ENCODE results near the gene MED15. TPM values are rescaled to one million over a fixed set of nuclear protein-coding genes. Genes with fewer than 3 reads are reported as not detected.

MED15 gene
- total and polyA plus RNA-seq, 10 of the 15 experiments (the other 5 are each of a cell fraction or from before 2014, with no cell fraction given) = 1.4 to 75.2 (median 26.9) TPM

DNA sequence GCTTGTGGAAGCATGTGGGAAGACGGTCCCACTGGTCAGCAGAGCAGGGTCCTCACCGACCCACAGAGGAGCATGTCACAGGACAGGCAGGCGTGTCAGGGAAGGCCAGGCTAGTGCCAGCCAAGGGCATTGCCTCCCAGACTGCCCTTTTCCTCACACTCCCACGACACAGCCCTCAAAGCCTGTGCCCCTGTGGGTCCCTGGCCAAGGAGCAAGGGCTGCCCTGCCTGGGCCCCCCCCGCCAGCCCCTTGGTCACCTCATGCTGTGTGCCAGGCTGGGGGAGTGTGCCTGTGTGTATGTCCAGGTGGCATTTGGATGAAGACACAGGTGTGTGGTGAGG is 74.7 kb downstream of the MED15 start (continued):
- TF ChIP-seq, protein P1, sequence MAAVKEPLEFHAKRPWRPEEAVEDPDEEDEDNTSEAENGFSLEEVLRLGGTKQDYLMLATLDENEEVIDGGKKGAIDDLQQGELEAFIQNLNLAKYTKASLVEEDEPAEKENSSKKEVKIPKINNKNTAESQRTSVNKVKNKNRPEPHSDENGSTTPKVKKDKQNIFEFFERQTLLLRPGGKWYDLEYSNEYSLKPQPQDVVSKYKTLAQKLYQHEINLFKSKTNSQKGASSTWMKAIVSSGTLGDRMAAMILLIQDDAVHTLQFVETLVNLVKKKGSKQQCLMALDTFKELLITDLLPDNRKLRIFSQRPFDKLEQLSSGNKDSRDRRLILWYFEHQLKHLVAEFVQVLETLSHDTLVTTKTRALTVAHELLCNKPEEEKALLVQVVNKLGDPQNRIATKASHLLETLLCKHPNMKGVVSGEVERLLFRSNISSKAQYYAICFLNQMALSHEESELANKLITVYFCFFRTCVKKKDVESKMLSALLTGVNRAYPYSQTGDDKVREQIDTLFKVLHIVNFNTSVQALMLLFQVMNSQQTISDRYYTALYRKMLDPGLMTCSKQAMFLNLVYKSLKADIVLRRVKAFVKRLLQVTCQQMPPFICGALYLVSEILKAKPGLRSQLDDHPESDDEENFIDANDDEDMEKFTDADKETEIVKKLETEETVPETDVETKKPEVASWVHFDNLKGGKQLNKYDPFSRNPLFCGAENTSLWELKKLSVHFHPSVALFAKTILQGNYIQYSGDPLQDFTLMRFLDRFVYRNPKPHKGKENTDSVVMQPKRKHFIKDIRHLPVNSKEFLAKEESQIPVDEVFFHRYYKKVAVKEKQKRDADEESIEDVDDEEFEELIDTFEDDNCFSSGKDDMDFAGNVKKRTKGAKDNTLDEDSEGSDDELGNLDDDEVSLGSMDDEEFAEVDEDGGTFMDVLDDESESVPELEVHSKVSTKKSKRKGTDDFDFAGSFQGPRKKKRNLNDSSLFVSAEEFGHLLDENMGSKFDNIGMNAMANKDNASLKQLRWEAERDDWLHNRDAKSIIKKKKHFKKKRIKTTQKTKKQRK (IDR thresholded peaks at IDR 0.05; ENCODE audit: low read depth, low read length) = no peak
- TF ChIP-seq, protein P2, sequence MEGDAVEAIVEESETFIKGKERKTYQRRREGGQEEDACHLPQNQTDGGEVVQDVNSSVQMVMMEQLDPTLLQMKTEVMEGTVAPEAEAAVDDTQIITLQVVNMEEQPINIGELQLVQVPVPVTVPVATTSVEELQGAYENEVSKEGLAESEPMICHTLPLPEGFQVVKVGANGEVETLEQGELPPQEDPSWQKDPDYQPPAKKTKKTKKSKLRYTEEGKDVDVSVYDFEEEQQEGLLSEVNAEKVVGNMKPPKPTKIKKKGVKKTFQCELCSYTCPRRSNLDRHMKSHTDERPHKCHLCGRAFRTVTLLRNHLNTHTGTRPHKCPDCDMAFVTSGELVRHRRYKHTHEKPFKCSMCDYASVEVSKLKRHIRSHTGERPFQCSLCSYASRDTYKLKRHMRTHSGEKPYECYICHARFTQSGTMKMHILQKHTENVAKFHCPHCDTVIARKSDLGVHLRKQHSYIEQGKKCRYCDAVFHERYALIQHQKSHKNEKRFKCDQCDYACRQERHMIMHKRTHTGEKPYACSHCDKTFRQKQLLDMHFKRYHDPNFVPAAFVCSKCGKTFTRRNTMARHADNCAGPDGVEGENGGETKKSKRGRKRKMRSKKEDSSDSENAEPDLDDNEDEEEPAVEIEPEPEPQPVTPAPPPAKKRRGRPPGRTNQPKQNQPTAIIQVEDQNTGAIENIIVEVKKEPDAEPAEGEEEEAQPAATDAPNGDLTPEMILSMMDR (IDR thresholded peaks at IDR 0.05 in 2 of 3, conservative IDR thresholded peaks at IDR 0.05 in 1 of 3; ENCODE audit: control insufficient read depth in 2 of 3, extremely low read depth in 1 of 3, insufficient read depth in 1 of 3, low read depth in 3 of 3, low read length in 3 of 3) = no peak
- TF ChIP-seq CHD1 (IDR thresholded peaks at IDR 0.05; ENCODE audit: low read depth, low read length) (no peak), ZNF622 (IDR thresholded peaks at IDR 0.05) (no peak), SMARCA5 (IDR thresholded peaks at IDR 0.05) (no peak), KLF5 (IDR thresholded peaks at IDR 0.05; ENCODE audit: partially characterized antibody) (no peak)
- TF ChIP-seq, protein P3, sequence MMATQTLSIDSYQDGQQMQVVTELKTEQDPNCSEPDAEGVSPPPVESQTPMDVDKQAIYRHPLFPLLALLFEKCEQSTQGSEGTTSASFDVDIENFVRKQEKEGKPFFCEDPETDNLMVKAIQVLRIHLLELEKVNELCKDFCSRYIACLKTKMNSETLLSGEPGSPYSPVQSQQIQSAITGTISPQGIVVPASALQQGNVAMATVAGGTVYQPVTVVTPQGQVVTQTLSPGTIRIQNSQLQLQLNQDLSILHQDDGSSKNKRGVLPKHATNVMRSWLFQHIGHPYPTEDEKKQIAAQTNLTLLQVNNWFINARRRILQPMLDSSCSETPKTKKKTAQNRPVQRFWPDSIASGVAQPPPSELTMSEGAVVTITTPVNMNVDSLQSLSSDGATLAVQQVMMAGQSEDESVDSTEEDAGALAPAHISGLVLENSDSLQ (IDR thresholded peaks at IDR 0.05) = no peak
- TF ChIP-seq, protein P4, sequence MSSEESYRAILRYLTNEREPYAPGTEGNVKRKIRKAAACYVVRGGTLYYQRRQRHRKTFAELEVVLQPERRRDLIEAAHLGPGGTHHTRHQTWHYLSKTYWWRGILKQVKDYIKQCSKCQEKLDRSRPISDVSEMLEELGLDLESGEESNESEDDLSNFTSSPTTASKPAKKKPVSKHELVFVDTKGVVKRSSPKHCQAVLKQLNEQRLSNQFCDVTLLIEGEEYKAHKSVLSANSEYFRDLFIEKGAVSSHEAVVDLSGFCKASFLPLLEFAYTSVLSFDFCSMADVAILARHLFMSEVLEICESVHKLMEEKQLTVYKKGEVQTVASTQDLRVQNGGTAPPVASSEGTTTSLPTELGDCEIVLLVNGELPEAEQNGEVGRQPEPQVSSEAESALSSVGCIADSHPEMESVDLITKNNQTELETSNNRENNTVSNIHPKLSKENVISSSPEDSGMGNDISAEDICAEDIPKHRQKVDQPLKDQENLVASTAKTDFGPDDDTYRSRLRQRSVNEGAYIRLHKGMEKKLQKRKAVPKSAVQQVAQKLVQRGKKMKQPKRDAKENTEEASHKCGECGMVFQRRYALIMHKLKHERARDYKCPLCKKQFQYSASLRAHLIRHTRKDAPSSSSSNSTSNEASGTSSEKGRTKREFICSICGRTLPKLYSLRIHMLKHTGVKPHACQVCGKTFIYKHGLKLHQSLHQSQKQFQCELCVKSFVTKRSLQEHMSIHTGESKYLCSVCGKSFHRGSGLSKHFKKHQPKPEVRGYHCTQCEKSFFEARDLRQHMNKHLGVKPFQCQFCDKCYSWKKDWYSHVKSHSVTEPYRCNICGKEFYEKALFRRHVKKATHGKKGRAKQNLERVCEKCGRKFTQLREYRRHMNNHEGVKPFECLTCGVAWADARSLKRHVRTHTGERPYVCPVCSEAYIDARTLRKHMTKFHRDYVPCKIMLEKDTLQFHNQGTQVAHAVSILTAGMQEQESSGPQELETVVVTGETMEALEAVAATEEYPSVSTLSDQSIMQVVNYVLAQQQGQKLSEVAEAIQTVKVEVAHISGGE (CRISPR knock-in tag; IDR thresholded peaks at IDR 0.05) = no peak

Data from GM12878 (cell line).